ENCODE measurements around the gene RFC1. TPM values are rescaled to one million over a fixed set of nuclear protein-coding genes. Genes with fewer than 3 reads are reported as not detected.

The RFC1 gene
- total and polyA plus RNA-seq, 2 of the 4 experiments (the other 2 are of a cell fraction) = 18.4 to 49.3 TPM

DNA sequence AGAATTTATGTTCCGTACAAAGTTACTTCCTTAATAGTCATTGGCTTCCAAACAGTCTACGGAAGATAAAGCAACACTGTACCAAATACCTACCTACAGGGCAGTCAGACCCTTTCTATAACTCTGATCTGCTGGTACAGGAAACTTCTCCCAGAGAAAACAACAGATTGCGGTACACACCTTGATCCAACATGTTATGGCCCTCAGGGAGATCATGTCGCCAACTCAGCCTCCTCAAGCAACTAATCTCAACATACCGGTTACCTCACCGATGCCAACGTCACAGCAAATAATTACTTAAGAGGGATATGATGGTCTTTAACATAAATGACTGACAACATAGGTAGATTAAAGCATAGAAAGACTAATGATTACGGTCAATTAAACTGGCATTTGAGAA lies 70.4 kb downstream of the RFC1 start:
- Histone ChIP-seq H3K27me3 (ENCODE audit: control insufficient read depth, insufficient read depth, low read length) (no peaks in the 10 kb centered on the region), H2AK9ac (replicated peaks; ENCODE audit: low read depth, low read length, poor library complexity) (no peak overlapping the region), H3K36me3 (ENCODE audit: control insufficient read depth, insufficient read depth, low read length) (peaks cover 24% of the 10 kb centered on the region), H3K56ac (ENCODE audit: extremely low read depth, insufficient read depth, low read length) (no peak overlapping the region), H2AK5ac (ENCODE audit: low read depth, low read length) (no peak overlapping the region), H3K23ac (ENCODE audit: low read depth, low read length) (no peak overlapping the region), H4K8ac (ENCODE audit: low read depth in 2 of 2, low read length in 2 of 2) (no peak overlapping the region), H4K91ac (ENCODE audit: insufficient read depth, low read depth, low read length) (no peak overlapping the region), H3K27ac (ENCODE audit: insufficient read depth, low read length) (no peak overlapping the region), H4K5ac (ENCODE audit: low read depth, low read length) (no peak overlapping the region), H3K18ac (ENCODE audit: low read depth, low read length) (no peak overlapping the region), H3K4me3 (ENCODE audit: insufficient read depth, low read depth, low read length) (no peak overlapping the region), H3K9ac (ENCODE audit: low read depth, low read length) (no peak overlapping the region), H3K4me1 (ENCODE audit: control insufficient read depth, insufficient read depth, low read length) (no peaks in the 10 kb centered on the region), H2BK5ac (ENCODE audit: low read depth, low read length, poor library complexity, severe bottlenecking) (no peak overlapping the region), H2BK15ac (ENCODE audit: low read depth, low read length) (no peak overlapping the region), H3K9me1 (ENCODE audit: insufficient read depth, low read length) (no peaks in the 10 kb centered on the region), H2BK20ac (ENCODE audit: low read depth, low read length) (no peak overlapping the region), H2AFZ (replicated peaks; ENCODE audit: low read length, poor library complexity) (no peak overlapping the region), H3K4ac (ENCODE audit: low read depth, low read length) (no peak overlapping the region), H3K9me3 (ENCODE audit: control insufficient read depth, insufficient read depth, low read length) (no peaks in the 10 kb centered on the region), H4K20me1 (ENCODE audit: insufficient read depth, low read length) (no peaks in the 10 kb centered on the region), H3K4me2 (ENCODE audit: low read depth, low read length) (no peak overlapping the region), H2BK120ac (ENCODE audit: low read depth, low read length) (no peak overlapping the region), H3K79me1 (ENCODE audit: low read depth in 1 of 2, low read length in 2 of 2) (peaks cover 0 to 6% of the 10 kb centered on the region in 2 experiments; a peak in 2 of 4 replicates), H3K14ac (replicated peaks; ENCODE audit: low read depth, low read length) (no peak overlapping the region)
- TF ChIP-seq SMC3 (IDR thresholded peaks at IDR 0.05; ENCODE audit: low read depth, low read length) (no peak), CHD1 (IDR thresholded peaks at IDR 0.05; ENCODE audit: low read depth, low read length) (no peak), MAFK (IDR thresholded peaks at IDR 0.05; ENCODE audit: low read depth, low read length) (no peak), FOS (IDR thresholded peaks at IDR 0.05; ENCODE audit: low read depth, low read length) (no peak), NFE2L2 (IDR thresholded peaks at IDR 0.05; ENCODE audit: low read depth, low read length) (no peak), POLR2A (IDR thresholded peaks at IDR 0.05; ENCODE audit: low read depth, low read length) (no peak), MXI1 (IDR thresholded peaks at IDR 0.05; ENCODE audit: borderline replicate concordance, low read depth, low read length) (no peak), RCOR1 (IDR thresholded peaks at IDR 0.05; ENCODE audit: insufficient replicate concordance, low read length) (no peak), BHLHE40 (IDR thresholded peaks at IDR 0.05; ENCODE audit: low read depth, low read length) (no peak), MAZ (IDR thresholded peaks at IDR 0.05; ENCODE audit: borderline replicate concordance, low read depth, low read length) (no peak), CEBPB (IDR thresholded peaks at IDR 0.05; ENCODE audit: low read depth, low read length) (no peak), RAD21 (IDR thresholded peaks at IDR 0.05; ENCODE audit: low read length) (no peak)
- TF ChIP-seq, protein P1, sequence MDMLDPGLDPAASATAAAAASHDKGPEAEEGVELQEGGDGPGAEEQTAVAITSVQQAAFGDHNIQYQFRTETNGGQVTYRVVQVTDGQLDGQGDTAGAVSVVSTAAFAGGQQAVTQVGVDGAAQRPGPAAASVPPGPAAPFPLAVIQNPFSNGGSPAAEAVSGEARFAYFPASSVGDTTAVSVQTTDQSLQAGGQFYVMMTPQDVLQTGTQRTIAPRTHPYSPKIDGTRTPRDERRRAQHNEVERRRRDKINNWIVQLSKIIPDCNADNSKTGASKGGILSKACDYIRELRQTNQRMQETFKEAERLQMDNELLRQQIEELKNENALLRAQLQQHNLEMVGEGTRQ (IDR thresholded peaks at IDR 0.05; ENCODE audit: low read depth, low read length) = no peak
- TF ChIP-seq, protein P2, sequence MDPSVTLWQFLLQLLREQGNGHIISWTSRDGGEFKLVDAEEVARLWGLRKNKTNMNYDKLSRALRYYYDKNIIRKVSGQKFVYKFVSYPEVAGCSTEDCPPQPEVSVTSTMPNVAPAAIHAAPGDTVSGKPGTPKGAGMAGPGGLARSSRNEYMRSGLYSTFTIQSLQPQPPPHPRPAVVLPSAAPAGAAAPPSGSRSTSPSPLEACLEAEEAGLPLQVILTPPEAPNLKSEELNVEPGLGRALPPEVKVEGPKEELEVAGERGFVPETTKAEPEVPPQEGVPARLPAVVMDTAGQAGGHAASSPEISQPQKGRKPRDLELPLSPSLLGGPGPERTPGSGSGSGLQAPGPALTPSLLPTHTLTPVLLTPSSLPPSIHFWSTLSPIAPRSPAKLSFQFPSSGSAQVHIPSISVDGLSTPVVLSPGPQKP (IDR thresholded peaks at IDR 0.05; ENCODE audit: borderline replicate concordance, low read depth, low read length) = no peak
- TF ChIP-seq, protein P3, sequence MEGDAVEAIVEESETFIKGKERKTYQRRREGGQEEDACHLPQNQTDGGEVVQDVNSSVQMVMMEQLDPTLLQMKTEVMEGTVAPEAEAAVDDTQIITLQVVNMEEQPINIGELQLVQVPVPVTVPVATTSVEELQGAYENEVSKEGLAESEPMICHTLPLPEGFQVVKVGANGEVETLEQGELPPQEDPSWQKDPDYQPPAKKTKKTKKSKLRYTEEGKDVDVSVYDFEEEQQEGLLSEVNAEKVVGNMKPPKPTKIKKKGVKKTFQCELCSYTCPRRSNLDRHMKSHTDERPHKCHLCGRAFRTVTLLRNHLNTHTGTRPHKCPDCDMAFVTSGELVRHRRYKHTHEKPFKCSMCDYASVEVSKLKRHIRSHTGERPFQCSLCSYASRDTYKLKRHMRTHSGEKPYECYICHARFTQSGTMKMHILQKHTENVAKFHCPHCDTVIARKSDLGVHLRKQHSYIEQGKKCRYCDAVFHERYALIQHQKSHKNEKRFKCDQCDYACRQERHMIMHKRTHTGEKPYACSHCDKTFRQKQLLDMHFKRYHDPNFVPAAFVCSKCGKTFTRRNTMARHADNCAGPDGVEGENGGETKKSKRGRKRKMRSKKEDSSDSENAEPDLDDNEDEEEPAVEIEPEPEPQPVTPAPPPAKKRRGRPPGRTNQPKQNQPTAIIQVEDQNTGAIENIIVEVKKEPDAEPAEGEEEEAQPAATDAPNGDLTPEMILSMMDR (conservative IDR thresholded peaks at IDR 0.05; ENCODE audit: low read depth, low read length) = no peak
- WGBS, 2 experiments (ENCODE audit: extremely low coverage in 2 of 2, insufficient read length in 1 of 2) = no CpG with 5 or more reads among the region's 8 CpGs
- intact Hi-C loops (cut with micrococcal nuclease) = no loop called here
- no peak for DNase-seq
- ChIA-PET CTCF (no interaction called here), POLR2A (ENCODE audit: unreplicated experiment) (no interaction called here)
- in situ Hi-C loops (cut with MboI; ENCODE audit: low sequenced_read_pairs) = no loop called here
- BruUV-seq (replicated peaks) = no TSS peak
- no peak for ATAC-seq (ENCODE audit: low read depth)
- dilution Hi-C loops (cut with HindIII; ENCODE audit: low sequenced_read_pairs, unreplicated experiment) = no loop called here

All from IMR-90 (cell line).